Mesothelial cell of epicardium (in vitro differentiated cells): ENCODE results near the gene ZNF408. TPM values are rescaled to one million over a fixed set of nuclear protein-coding genes. Genes with fewer than 3 reads are reported as not detected.
"Not testable (repeated sequence)": the region's sequence is repeated elsewhere in the genome, so short reads cannot be mapped to it uniquely, and the experiment has no call there.

ENCODE experiments used
- DNase-seq, 2 experiments: peaks; one replicate each; pipeline ENCODE4 v3.0.0; 2021; ENCODE audit warnings: low spot score in 2 of 2; ENCODE audit not compliant: unreplicated experiment in 2 of 2
- H3K27ac Mint-ChIP-seq: 2 replicates; pipeline ENCODE4 v1.8.0; 2021; ENCODE audit warnings: mixed read lengths
- H3K27me3 Mint-ChIP-seq: 2 replicates; pipeline ENCODE4 v1.8.0; 2021; ENCODE audit warnings: low read depth, mixed read lengths
- H3K36me3 Mint-ChIP-seq: 2 replicates; pipeline ENCODE4 v1.8.0; 2021; ENCODE audit warnings: mixed read lengths
- H3K4me1 Mint-ChIP-seq: 2 replicates; pipeline ENCODE4 v1.8.0; 2021; ENCODE audit warnings: mixed read lengths
- H3K4me3 Mint-ChIP-seq: 2 replicates; pipeline ENCODE4 v1.8.0; 2021; ENCODE audit warnings: mild to moderate bottlenecking, moderate library complexity, mixed read lengths
- H3K9me3 Mint-ChIP-seq: 2 replicates; pipeline ENCODE4 v1.8.0; 2021; ENCODE audit warnings: mixed read lengths
- CTCF ChIP-seq: fragments of 200-600 bp; sonication (generic); IDR thresholded peaks from one replicate; pipeline ENCODE4 v1.5.0; 2021; ENCODE audit warnings: antibody characterized with exemption; ENCODE audit not compliant: unreplicated experiment
- total RNA-seq: library from RNA; stranded (reverse); gene quantifications from 3 replicates; pipeline ENCODE4 v1.2.1, GENCODE V29; 2021

The ZNF408 gene
- total RNA-seq, 1 donor from 2014 or later, result 16.2 TPM

- peaks cover 33% of the 10 kb centered on the region for H3K4me1 Mint-ChIP-seq
- no peak for DNase-seq
- no peaks in the 10 kb centered on the region for H3K27me3 Mint-ChIP-seq
- peak overlapping the region; percentile 47 for H3K27ac Mint-ChIP-seq
- no peak for TF ChIP-seq CTCF
- peak overlapping the region; percentile 24 for H3K4me3 Mint-ChIP-seq
- peaks cover 16% of the 10 kb centered on the region for H3K36me3 Mint-ChIP-seq
- no peaks in the 10 kb centered on the region for H3K9me3 Mint-ChIP-seq
These were observed 2.2 kb upstream of the ZNF408 start for GRCh38 chr11:46698597-46698996.

DNA sequence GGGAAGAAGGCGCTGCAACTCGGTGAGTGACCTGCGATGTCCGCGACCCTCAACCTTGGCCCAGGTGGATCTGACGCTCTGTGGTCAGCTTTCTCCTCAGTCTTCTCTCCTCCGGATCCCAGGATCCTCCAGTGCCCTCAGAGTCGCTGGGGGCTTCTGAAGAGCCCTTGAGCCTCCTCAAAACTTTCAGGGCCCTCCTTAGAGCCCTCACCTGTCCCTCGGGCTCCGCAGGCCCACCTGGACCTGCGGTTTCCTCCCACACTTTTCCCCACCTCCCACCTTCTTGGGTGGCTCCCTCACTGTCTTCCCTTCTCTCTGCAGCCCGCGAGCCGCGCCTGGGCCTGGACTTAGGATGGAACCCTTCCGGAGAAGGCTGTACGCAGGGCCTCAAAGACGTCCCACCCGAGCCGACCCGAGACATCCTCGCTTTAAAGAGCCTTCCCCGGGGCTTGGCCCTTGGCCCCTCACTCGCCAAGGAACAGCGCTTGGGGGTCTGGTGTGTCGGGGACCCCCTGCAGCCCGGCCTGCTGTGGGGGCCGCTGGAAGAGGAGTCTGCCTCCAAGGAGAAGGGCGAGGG is 335 bp downstream of the ZNF408 start:
- no peak for TF ChIP-seq CTCF
- Mint-ChIP-seq H3K27me3 (no peaks in the 10 kb centered on the region), H3K36me3 (peaks cover 19% of the 10 kb centered on the region), H3K27ac (peak overlapping the region; percentile 99), H3K4me3 (peak overlapping the region; percentile 100), H3K4me1 (peaks cover 33% of the 10 kb centered on the region), H3K9me3 (no peaks in the 10 kb centered on the region)
- DNase-seq, result no peak

DNA sequence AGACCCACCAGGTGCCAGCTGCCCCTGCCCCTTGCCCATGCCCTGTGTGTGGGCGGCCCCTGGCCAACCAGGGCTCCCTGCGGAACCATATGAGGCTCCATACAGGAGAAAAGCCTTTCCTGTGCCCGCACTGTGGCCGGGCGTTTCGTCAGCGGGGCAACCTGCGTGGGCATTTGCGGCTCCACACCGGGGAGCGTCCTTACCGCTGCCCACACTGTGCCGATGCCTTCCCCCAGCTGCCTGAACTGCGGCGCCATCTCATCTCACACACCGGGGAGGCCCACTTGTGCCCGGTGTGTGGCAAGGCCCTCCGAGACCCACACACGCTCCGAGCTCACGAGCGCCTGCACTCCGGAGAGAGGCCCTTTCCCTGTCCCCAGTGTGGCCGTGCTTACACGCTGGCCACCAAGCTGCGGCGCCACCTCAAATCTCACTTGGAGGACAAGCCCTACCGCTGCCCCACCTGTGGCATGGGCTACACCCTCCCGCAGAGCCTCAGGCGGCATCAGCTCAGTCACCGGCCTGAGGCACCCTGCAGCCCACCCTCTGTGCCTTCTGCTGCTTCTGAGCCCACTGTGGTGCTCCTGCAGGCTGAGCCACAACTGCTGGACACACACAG is 4.3 kb downstream of the ZNF408 start:
- peaks cover 30% of the 10 kb centered on the region for H3K36me3 Mint-ChIP-seq
- no peak for DNase-seq
- H3K27ac Mint-ChIP-seq, result no peak overlapping the region
- no peak for TF ChIP-seq CTCF
- no peaks in the 10 kb centered on the region for H3K9me3 Mint-ChIP-seq
- H3K4me1 Mint-ChIP-seq, result peaks cover 18% of the 10 kb centered on the region
- no peaks in the 10 kb centered on the region for H3K27me3 Mint-ChIP-seq
- H3K4me3 Mint-ChIP-seq, result no peak overlapping the region

DNA sequence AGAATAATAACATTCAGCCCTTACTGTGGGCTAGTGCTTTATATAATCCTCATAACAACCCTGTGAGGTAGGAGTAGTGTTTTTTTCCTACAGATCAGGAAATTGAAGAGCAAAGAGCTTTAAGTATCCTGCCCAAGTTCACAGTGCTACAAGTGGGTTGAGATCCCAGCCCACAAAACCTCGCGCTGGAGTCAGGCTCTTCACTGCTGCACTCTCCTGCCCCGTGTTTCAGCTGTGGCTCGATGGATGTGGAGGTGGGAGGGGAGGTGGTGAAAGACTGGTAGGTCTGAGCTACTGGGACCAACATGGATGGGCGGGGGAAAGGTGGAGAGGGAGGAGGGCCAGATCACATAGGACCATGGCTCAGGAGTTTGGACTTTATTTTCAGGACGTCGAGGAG is 6.1 kb downstream of the ZNF408 start:
- Mint-ChIP-seq H3K4me3 (no peak overlapping the region), H3K9me3 (no peaks in the 10 kb centered on the region), H3K27ac (no peak overlapping the region), H3K36me3 (peaks cover 26% of the 10 kb centered on the region), H3K27me3 (no peaks in the 10 kb centered on the region), H3K4me1 (peaks cover 8% of the 10 kb centered on the region)
- no peak for DNase-seq
- TF ChIP-seq CTCF, result no peak

GRCh38 chr11:46709351-46709750 is 8.5 kb downstream of the ZNF408 start:
- peaks cover 15% of the 10 kb centered on the region for H3K36me3 Mint-ChIP-seq
- H3K4me1 Mint-ChIP-seq, H3K27ac Mint-ChIP-seq, H3K4me3 Mint-ChIP-seq, H3K9me3 Mint-ChIP-seq, H3K27me3 Mint-ChIP-seq, DNase-seq: not testable (repeated sequence)

DNA sequence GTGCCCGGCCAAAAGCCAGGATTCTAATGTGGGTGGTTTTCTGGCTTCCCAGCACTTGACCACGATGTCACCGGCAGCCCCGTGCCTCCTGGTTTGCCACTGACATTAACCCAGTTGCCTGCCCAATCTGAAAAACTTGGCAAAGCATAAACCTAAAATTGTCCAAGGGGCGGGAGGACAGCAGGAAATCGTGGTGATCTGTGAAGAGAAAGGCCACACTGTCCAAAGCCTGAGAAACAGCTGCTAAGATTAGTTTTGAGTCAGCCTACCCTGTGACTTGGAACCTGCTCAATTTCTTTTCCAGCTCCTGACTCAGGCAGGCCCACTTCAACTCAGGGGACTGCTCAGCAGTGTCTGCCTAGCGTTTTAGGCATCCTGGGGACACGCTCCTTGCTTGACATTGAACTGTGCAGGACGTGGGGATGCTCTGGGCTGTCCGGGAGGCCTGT is 10.0 kb downstream of the ZNF408 start:
- Mint-ChIP-seq H3K27ac (no peak overlapping the region), H3K27me3 (no peaks in the 10 kb centered on the region), H3K4me1 (no peaks in the 10 kb centered on the region), H3K4me3 (no peak overlapping the region), H3K36me3 (peaks cover 11% of the 10 kb centered on the region), H3K9me3 (no peaks in the 10 kb centered on the region)
- TF ChIP-seq CTCF, result no peak
- no peak for DNase-seq
